Adrenal gland (tissue), 5 donors: Measurements from ENCODE around the gene MKI67.

Experiments
- POLR2A ChIP-seq, 2 donors: fragments of 450-650 bp; IDR thresholded peaks; one replicate each; pipeline ENCODE4 v1.6.1; 2017; ENCODE audit warnings: antibody characterized with exemption in 2 of 2, mild to moderate bottlenecking in 2 of 2, moderate library complexity in 1 of 2
- TF ChIP-seq, protein P1 (sequence below), 6 experiments: fragments of 450-650 bp in 4 of 6; fragments of 200-600 bp in 2 of 6; sonication (generic) in 1 of 6; IDR thresholded peaks; 1 replicate in 5 of 6; 2 replicates in 1 of 6; pipeline versions ENCODE4 v1.5.1 to v1.8.0; 2016 to 2021; ENCODE audit warnings: antibody characterized with exemption in 6 of 6, mild to moderate bottlenecking in 2 of 6, moderate library complexity in 1 of 6
- donor health status: DM: no; HTN: no; CAD: no.

DNA sequence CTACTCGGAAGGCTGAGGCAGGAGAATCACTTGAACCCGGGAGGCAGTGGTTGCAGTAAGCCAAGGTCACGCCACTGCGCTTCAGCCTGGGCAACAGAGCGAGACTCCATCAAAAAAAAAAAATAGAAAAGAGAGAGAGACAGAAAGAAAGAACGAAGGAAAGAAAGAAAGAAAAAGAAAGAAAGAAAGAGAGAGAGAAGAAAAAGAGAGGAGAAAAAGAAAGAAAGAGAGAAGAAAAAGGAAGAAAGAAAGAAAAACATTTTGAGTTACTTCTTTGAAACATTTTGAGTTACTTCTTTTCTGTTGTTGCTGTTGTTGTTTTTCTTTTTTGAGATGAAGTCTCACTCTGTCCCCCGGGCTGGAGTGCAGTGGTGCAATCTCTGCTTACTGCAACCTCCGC lies 2.4 kb upstream of the MKI67 start:
- TF ChIP-seq POLR2A (IDR thresholded peaks at IDR 0.05): no peak
- TF ChIP-seq, protein P1, sequence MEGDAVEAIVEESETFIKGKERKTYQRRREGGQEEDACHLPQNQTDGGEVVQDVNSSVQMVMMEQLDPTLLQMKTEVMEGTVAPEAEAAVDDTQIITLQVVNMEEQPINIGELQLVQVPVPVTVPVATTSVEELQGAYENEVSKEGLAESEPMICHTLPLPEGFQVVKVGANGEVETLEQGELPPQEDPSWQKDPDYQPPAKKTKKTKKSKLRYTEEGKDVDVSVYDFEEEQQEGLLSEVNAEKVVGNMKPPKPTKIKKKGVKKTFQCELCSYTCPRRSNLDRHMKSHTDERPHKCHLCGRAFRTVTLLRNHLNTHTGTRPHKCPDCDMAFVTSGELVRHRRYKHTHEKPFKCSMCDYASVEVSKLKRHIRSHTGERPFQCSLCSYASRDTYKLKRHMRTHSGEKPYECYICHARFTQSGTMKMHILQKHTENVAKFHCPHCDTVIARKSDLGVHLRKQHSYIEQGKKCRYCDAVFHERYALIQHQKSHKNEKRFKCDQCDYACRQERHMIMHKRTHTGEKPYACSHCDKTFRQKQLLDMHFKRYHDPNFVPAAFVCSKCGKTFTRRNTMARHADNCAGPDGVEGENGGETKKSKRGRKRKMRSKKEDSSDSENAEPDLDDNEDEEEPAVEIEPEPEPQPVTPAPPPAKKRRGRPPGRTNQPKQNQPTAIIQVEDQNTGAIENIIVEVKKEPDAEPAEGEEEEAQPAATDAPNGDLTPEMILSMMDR (IDR thresholded peaks at IDR 0.05): no peak
